OCI-LY1 (cell line): ENCODE measurements around the gene ESR1.

ENCODE experiments used
- H2AFZ ChIP-seq: fragments of 200-600 bp; sonication (generic), shearing (Covaris generic); 2 replicates; pipeline ENCODE4 v1.6.0; 2014; ENCODE audit warnings: antibody characterized with exemption, mild to moderate bottlenecking, low read length
- H3F3A ChIP-seq: fragments of 200-600 bp; sonication (generic), shearing (Covaris generic); 2 replicates; pipeline ENCODE4 v1.6.0; 2014; ENCODE audit warnings: mild to moderate bottlenecking, antibody characterized with exemption, low read length, moderate library complexity; ENCODE audit not compliant: insufficient read depth
- H3K27ac ChIP-seq: fragments of 200-600 bp; sonication (generic); 2 replicates; pipeline ENCODE4 v1.5.1; 2014; ENCODE audit warnings: low read length, mixed run types, mild to moderate bottlenecking, low read depth; ENCODE audit not compliant: poor library complexity, severe bottlenecking
- H3K27me3 ChIP-seq: fragments of 200-600 bp; sonication (generic); 2 replicates; pipeline ENCODE4 v1.6.0; 2014; ENCODE audit warnings: antibody characterized with exemption, mild to moderate bottlenecking, low read length, moderate library complexity; ENCODE audit not compliant: insufficient read depth
- H3K36me3 ChIP-seq: fragments of 200-600 bp; sonication (generic); 2 replicates; pipeline ENCODE4 v1.6.1; 2014; ENCODE audit warnings: mild to moderate bottlenecking, antibody characterized with exemption, low read length, moderate library complexity, mixed read lengths; ENCODE audit not compliant: insufficient read depth
- H3K4me1 ChIP-seq: fragments of 200-600 bp; sonication (generic); 2 replicates; pipeline ENCODE4 v1.5.1; 2014; ENCODE audit warnings: mild to moderate bottlenecking, low read length, moderate library complexity; ENCODE audit not compliant: insufficient read depth, severe bottlenecking
- H3K4me2 ChIP-seq: fragments of 200-600 bp; sonication (generic), shearing (Covaris generic); 2 replicates; pipeline ENCODE4 v1.6.1; 2014; ENCODE audit warnings: low read length
- H3K4me3 ChIP-seq: fragments of 200-600 bp; sonication (generic); 2 replicates; pipeline ENCODE4 v1.5.1; 2014; ENCODE audit warnings: low read length, low read depth, mild to moderate bottlenecking, mixed read lengths; ENCODE audit not compliant: poor library complexity, severe bottlenecking
- H3K79me2 ChIP-seq: fragments of 200-600 bp; shearing (Covaris generic); 2 replicates; pipeline ENCODE4 v1.6.1; 2016; ENCODE audit warnings: mixed run types, low read length, mixed read lengths; ENCODE audit not compliant: insufficient read depth
- H3K9ac ChIP-seq: fragments of 200-600 bp; sonication (generic), shearing (Covaris generic); 2 replicates; pipeline ENCODE4 v1.6.1; 2014; ENCODE audit warnings: mild to moderate bottlenecking, low read length, mixed read lengths
- H3K9me2 ChIP-seq: fragments of 200-600 bp; sonication (generic), shearing (Covaris generic); 2 replicates; pipeline ENCODE4 v1.6.1; 2014; ENCODE audit warnings: low read depth, mild to moderate bottlenecking, low read length, mixed read lengths
- H3K9me3 ChIP-seq: fragments of 200-600 bp; shearing (Covaris generic); 2 replicates; pipeline ENCODE4 v1.6.1; 2014; ENCODE audit warnings: low read length, mixed read lengths
- H4K20me1 ChIP-seq: fragments of 200-600 bp; sonication (generic), shearing (Covaris generic); 2 replicates; pipeline ENCODE4 v1.6.0; 2016; ENCODE audit warnings: mild to moderate bottlenecking, low read length; ENCODE audit not compliant: insufficient read depth
- EZH2 ChIP-seq: fragments of 200-600 bp; sonication (generic), shearing (Covaris generic); IDR thresholded peaks from 2 replicates; pipeline ENCODE4 v1.8.0; 2017; ENCODE audit warnings: borderline replicate concordance, mixed run types, mild to moderate bottlenecking, antibody characterized with exemption, low read length, moderate library complexity, mixed read lengths
- TF ChIP-seq, protein P1 (sequence below): fragments of 200-600 bp; sonication (generic), shearing (Covaris generic); IDR thresholded peaks from 2 replicates; pipeline ENCODE4 v1.5.1; 2017; ENCODE audit warnings: mild to moderate bottlenecking, antibody characterized with exemption, low read length, moderate library complexity, mixed read lengths

ESR1 gene

DNA sequence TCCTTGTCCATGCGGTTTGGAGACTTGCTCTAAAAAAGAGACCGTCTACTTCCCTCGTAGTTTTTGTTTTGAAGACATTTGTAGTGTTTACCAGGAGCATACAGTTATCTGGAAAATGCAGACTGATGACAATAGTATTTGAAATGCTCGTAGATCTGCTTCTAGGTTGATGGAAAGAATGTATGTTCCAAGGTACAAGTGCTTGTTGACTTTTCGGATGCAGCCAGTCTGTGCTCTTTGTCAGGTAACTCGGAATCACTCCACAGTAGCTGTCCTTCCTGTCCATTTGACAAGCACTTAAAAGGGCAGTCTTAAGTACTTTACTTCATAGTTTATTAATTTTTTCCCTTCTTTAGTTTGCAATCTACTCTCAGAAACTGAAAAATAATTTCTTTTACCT is 194.8 kb downstream of the ESR1 start:
- H3F3A ChIP-seq, result no peaks in the 10 kb centered on the region
- no peak overlapping the region for H3K4me3 ChIP-seq
- no peaks in the 10 kb centered on the region for H3K27me3 ChIP-seq
- no peak overlapping the region for H3K27ac ChIP-seq
- H2AFZ ChIP-seq, result no peak overlapping the region
- H4K20me1 ChIP-seq, result no peaks in the 10 kb centered on the region
- H3K4me2 ChIP-seq, result no peak overlapping the region
- H3K9me2 ChIP-seq, result no peaks in the 10 kb centered on the region
- no peak overlapping the region for H3K9ac ChIP-seq
- TF ChIP-seq, protein P1, sequence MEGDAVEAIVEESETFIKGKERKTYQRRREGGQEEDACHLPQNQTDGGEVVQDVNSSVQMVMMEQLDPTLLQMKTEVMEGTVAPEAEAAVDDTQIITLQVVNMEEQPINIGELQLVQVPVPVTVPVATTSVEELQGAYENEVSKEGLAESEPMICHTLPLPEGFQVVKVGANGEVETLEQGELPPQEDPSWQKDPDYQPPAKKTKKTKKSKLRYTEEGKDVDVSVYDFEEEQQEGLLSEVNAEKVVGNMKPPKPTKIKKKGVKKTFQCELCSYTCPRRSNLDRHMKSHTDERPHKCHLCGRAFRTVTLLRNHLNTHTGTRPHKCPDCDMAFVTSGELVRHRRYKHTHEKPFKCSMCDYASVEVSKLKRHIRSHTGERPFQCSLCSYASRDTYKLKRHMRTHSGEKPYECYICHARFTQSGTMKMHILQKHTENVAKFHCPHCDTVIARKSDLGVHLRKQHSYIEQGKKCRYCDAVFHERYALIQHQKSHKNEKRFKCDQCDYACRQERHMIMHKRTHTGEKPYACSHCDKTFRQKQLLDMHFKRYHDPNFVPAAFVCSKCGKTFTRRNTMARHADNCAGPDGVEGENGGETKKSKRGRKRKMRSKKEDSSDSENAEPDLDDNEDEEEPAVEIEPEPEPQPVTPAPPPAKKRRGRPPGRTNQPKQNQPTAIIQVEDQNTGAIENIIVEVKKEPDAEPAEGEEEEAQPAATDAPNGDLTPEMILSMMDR, result no peak
- TF ChIP-seq EZH2, result no peak
- H3K4me1 ChIP-seq, result no peaks in the 10 kb centered on the region
- H3K9me3 ChIP-seq, result no peaks in the 10 kb centered on the region
- no peaks in the 10 kb centered on the region for H3K36me3 ChIP-seq
- H3K79me2 ChIP-seq, result no peaks in the 10 kb centered on the region

DNA sequence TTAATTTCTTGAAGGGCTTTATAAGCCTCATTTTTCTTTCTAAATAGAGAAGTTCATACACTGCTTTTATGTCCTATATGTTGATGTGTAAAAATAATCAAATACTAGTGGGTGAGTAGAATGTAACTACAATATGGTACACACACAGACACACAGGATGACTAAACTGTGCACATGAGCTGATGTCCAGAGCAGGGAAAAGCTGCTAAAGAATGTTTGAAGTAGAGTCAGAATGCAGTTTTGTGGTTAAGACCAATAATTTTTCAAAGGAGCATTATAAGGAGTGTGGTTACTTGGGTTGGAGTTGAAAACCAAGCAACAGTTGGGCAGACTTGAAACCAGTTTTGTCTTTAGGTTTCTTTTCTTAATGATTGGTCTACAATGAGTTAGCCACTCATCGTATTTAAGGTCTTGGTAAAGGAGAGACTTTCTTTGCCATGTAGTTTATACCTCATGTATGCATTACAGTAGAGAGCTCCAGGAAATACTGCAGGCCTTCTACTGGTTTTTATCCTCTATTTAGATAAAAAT is 196.6 kb downstream of the ESR1 start:
- Histone ChIP-seq H3K36me3 (no peaks in the 10 kb centered on the region), H3K79me2 (no peaks in the 10 kb centered on the region), H3F3A (no peaks in the 10 kb centered on the region), H4K20me1 (no peaks in the 10 kb centered on the region), H3K27me3 (no peaks in the 10 kb centered on the region), H3K9me2 (no peaks in the 10 kb centered on the region), H3K4me1 (no peaks in the 10 kb centered on the region), H3K4me3 (no peak overlapping the region), H3K4me2 (no peak overlapping the region), H3K9ac (no peak overlapping the region), H3K27ac (no peak overlapping the region), H3K9me3 (no peaks in the 10 kb centered on the region), H2AFZ (no peak overlapping the region)
- no peak for TF ChIP-seq EZH2
- TF ChIP-seq, protein P1, result no peak

DNA sequence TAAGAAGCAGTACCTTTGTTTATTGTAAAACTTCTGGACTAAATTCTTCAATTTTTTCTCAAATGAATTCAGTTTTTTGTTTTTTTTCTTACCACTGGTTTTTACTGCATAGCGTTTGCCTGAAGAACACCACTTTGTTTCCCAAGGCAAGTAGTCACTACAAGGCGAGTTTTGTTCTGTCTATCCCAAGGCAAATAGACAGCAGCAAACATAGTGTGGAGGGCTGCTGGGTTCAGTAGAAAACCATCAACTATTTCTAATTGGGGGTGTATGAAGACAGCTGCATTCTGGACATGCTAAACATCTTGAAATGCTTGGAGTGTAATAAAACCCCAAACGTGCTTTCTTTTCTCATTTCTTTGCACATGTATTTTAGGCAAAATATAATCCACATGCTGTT is 197.4 kb downstream of the ESR1 start:
- no peaks in the 10 kb centered on the region for H3K4me1 ChIP-seq
- no peaks in the 10 kb centered on the region for H3F3A ChIP-seq
- H3K4me2 ChIP-seq, result no peak overlapping the region
- TF ChIP-seq, protein P1, result no peak
- H4K20me1 ChIP-seq, result no peaks in the 10 kb centered on the region
- H3K36me3 ChIP-seq, result no peaks in the 10 kb centered on the region
- no peak overlapping the region for H3K9ac ChIP-seq
- H3K9me2 ChIP-seq, result no peaks in the 10 kb centered on the region
- no peaks in the 10 kb centered on the region for H3K27me3 ChIP-seq
- no peak overlapping the region for H3K27ac ChIP-seq
- no peaks in the 10 kb centered on the region for H3K79me2 ChIP-seq
- H3K4me3 ChIP-seq, result no peak overlapping the region
- no peaks in the 10 kb centered on the region for H3K9me3 ChIP-seq
- no peak overlapping the region for H2AFZ ChIP-seq
